Activated CD8-positive, alpha-beta memory T cell treated with anti-CD3 and anti-CD28 coated beads for 36 hours (primary cell): ENCODE measurements around the gene DSCAM. TPM values are rescaled to one million over a fixed set of nuclear protein-coding genes. Genes with fewer than 3 reads are reported as not detected.
"Not testable (repeated sequence)": the region's sequence is repeated elsewhere in the genome, so short reads cannot be mapped to it uniquely, and the experiment has no call there.

Source experiments
- CTCF ChIA-PET: fragments of 350-600 bp; sonication (Branson Sonifier 250); formaldehyde crosslinking; loops from one replicate; lab custom pipeline; 2021; ENCODE audit warnings: antibody characterized with exemption; lab: Charles Lee
- POLR2A ChIA-PET: fragments of 350-600 bp; sonication (Branson Sonifier 250); formaldehyde crosslinking; loops from one replicate; lab custom pipeline; 2021; ENCODE audit warnings: antibody characterized with exemption; lab: Charles Lee
- total RNA-seq, 2 experiments: library from RNA; stranded (reverse); gene quantifications; one replicate each; pipeline ENCODE4 v1.2.3, GENCODE V29; 2021

The DSCAM gene
- total RNA-seq, 2 experiments from 2014 or later: not detected

GRCh38 chr21:40300300-40300699 lies 546.7 kb downstream of the DSCAM start:
- ChIA-PET CTCF (no interaction called here), POLR2A (no interaction called here)

GRCh38 chr21:40299451-40299850 lies 547.5 kb downstream of the DSCAM start:
- POLR2A ChIA-PET: no interaction called here
- CTCF ChIA-PET: no interaction called here

- POLR2A ChIA-PET: no interaction called here
- CTCF ChIA-PET: no interaction called here
Observed at GRCh38 chr21:40294345-40294744, 552.6 kb downstream of the DSCAM start.

- ChIA-PET CTCF (no interaction called here), POLR2A (no interaction called here)
Observed at GRCh38 chr21:40291560-40291959, 555.4 kb downstream of the DSCAM start.

GRCh38 chr21:40284409-40284808 lies 562.5 kb downstream of the DSCAM start:
- ChIA-PET POLR2A (no interaction called here), CTCF (no interaction called here)

GRCh38 chr21:40282912-40283886 lies 563.8 kb downstream of the DSCAM start:
- ChIA-PET CTCF (no interaction called here), POLR2A (no interaction called here)

- ChIA-PET POLR2A (no interaction called here), CTCF (no interaction called here)
Observed at GRCh38 chr21:40278345-40278744, 568.6 kb downstream of the DSCAM start.

- POLR2A ChIA-PET: no interaction called here
- CTCF ChIA-PET: no interaction called here
Observed at GRCh38 chr21:40276001-40276400, 571.0 kb downstream of the DSCAM start.

GRCh38 chr21:40272037-40272436 lies 574.9 kb downstream of the DSCAM start:
- ChIA-PET POLR2A (no interaction called here), CTCF (no interaction called here)

- CTCF ChIA-PET: no interaction called here
Observed at GRCh38 chr21:40271164-40271563, 575.8 kb downstream of the DSCAM start.

GRCh38 chr21:40270047-40270446 lies 576.9 kb downstream of the DSCAM start:
- POLR2A ChIA-PET: no interaction called here

More at GRCh38 chr21:40271164-40271563, 575.8 kb downstream of the DSCAM start:
- POLR2A ChIA-PET: no interaction called here

GRCh38 chr21:40269239-40269638 lies 577.7 kb downstream of the DSCAM start:
- CTCF ChIA-PET: no interaction called here
- POLR2A ChIA-PET: no interaction called here

More at GRCh38 chr21:40270047-40270446, 576.9 kb downstream of the DSCAM start:
- CTCF ChIA-PET: no interaction called here

- POLR2A ChIA-PET, CTCF ChIA-PET: not testable (repeated sequence)
Observed at GRCh38 chr21:40258456-40258855, 588.5 kb downstream of the DSCAM start.

GRCh38 chr21:40257342-40257741 lies 589.6 kb downstream of the DSCAM start:
- POLR2A ChIA-PET: no interaction called here
- CTCF ChIA-PET: no interaction called here

- CTCF ChIA-PET: no interaction called here
- POLR2A ChIA-PET: no interaction called here
Observed at GRCh38 chr21:40255518-40256444, 591.2 kb downstream of the DSCAM start.

- POLR2A ChIA-PET: no interaction called here
- CTCF ChIA-PET: no interaction called here
Observed at GRCh38 chr21:40254540-40255465, 592.2 kb downstream of the DSCAM start.

- ChIA-PET CTCF (no interaction called here), POLR2A (no interaction called here)
Observed at GRCh38 chr21:40253112-40253511, 593.8 kb downstream of the DSCAM start.

- ChIA-PET POLR2A (no interaction called here), CTCF (no interaction called here)
Observed at GRCh38 chr21:40250514-40251294, 596.3 kb downstream of the DSCAM start.
